GM18499 (cell line): Measurements from ENCODE around the gene PTH2.

ENCODE experiments used
- ATAC-seq: cut with Tn5 transposase; IDR thresholded peaks from one replicate; pipeline ENCODE4 v1.9.1; 2021; ENCODE audit warnings: moderate number of reproducible peaks; ENCODE audit not compliant: insufficient read depth, unreplicated experiment

Gene PTH2

GRCh38 chr19:49415102-49415809 lies 8.0 kb downstream of the PTH2 start:
- ATAC-seq: no peak

GRCh38 chr19:49414256-49414655 lies 9.0 kb downstream of the PTH2 start:
- ATAC-seq: no peak

- ATAC-seq: no peak
These were observed 9.9 kb downstream of the PTH2 start for GRCh38 chr19:49413348-49413747.

- ATAC-seq: no peak
These were observed 11.4 kb downstream of the PTH2 start for GRCh38 chr19:49411681-49412326.

- ATAC-seq: no peak
These were observed 13.7 kb downstream of the PTH2 start for GRCh38 chr19:49409441-49410029.

GRCh38 chr19:49408816-49409440 lies 14.3 kb downstream of the PTH2 start:
- ATAC-seq: no peak

- ATAC-seq: no peak
These were observed 15.7 kb downstream of the PTH2 start for GRCh38 chr19:49407482-49408015.

GRCh38 chr19:49407079-49407478 lies 16.2 kb downstream of the PTH2 start:
- no peak for ATAC-seq

- no peak for ATAC-seq
These were observed 19.6 kb downstream of the PTH2 start for GRCh38 chr19:49403404-49404187.

GRCh38 chr19:49400029-49400428 lies 23.2 kb downstream of the PTH2 start:
- ATAC-seq: no peak

- ATAC-seq: no peak
These were observed 24.3 kb downstream of the PTH2 start for GRCh38 chr19:49398931-49399330.

- no peak for ATAC-seq
These were observed 25.1 kb downstream of the PTH2 start for GRCh38 chr19:49398001-49398615.

GRCh38 chr19:49396738-49397505 lies 26.3 kb downstream of the PTH2 start:
- ATAC-seq: no peak

GRCh38 chr19:49395581-49396407 lies 27.4 kb downstream of the PTH2 start:
- ATAC-seq: no peak

GRCh38 chr19:49393881-49394280 lies 29.4 kb downstream of the PTH2 start:
- ATAC-seq: no peak

- no peak for ATAC-seq
These were observed 31.5 kb downstream of the PTH2 start for GRCh38 chr19:49391581-49392399.

GRCh38 chr19:49390929-49391359 lies 32.3 kb downstream of the PTH2 start:
- ATAC-seq: no peak
